ENCODE results near the gene RPP21.

DNA sequence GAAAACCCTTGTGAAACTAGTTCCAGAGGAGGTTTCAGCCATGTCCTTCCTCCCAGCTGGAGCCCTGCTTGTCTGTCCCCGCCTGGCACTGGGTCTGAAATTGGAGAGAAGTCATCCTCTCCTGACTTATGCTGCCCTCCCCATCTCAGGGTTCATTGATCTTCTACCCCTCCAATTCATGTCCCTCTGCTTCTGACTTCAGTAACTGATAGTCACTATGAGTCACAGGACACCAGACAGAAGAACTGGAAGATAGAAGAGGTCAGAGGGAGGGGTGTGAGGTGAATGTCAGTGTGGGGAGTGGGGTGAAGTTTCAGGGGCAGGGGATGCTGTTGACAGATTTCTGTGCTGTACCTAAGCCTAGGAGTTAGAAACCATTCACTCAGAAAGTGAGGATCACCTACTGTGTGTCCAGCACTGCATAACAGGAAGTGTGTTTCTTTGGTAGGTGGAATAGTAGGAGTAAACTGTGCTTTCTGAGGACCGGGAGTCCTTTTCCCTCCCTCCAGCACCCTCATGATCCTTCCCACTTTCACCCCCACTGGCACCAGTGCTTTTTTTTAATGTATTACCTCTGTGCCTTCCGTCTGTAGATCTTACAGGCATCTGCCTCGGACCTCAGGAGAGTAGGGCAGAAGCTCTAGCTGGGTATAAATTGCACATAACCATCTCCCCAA, 627 bp upstream of the RPP21 start:
- TF ChIP-seq, protein P1, sequence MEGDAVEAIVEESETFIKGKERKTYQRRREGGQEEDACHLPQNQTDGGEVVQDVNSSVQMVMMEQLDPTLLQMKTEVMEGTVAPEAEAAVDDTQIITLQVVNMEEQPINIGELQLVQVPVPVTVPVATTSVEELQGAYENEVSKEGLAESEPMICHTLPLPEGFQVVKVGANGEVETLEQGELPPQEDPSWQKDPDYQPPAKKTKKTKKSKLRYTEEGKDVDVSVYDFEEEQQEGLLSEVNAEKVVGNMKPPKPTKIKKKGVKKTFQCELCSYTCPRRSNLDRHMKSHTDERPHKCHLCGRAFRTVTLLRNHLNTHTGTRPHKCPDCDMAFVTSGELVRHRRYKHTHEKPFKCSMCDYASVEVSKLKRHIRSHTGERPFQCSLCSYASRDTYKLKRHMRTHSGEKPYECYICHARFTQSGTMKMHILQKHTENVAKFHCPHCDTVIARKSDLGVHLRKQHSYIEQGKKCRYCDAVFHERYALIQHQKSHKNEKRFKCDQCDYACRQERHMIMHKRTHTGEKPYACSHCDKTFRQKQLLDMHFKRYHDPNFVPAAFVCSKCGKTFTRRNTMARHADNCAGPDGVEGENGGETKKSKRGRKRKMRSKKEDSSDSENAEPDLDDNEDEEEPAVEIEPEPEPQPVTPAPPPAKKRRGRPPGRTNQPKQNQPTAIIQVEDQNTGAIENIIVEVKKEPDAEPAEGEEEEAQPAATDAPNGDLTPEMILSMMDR (IDR thresholded peaks at IDR 0.05; ENCODE audit: poor library complexity, severe bottlenecking) = no peak
- TF ChIP-seq EZH2 (IDR thresholded peaks at IDR 0.05; ENCODE audit: borderline replicate concordance, insufficient read depth, low read length, poor library complexity, severe bottlenecking) = no peak
- no peak for TF ChIP-seq EP300 (conservative IDR thresholded peaks at IDR 0.05; ENCODE audit: poor library complexity, severe bottlenecking)
- no peak for TF ChIP-seq POLR2AphosphoS5 (IDR thresholded peaks at IDR 0.05)
- TF ChIP-seq TAF1 (IDR thresholded peaks at IDR 0.05; ENCODE audit: low read depth) = no peak
